ENCODE measurements around the gene LMTK3.
"Not testable (repeated sequence)": the region's sequence is repeated elsewhere in the genome, so short reads cannot be mapped to it uniquely, and the experiment has no call there.

Gene LMTK3

GRCh38 chr19:48506138-48506733 is 5.4 kb downstream of the LMTK3 start:
- DNase-seq (ENCODE audit: low spot score): no peak

GRCh38 chr19:48502350-48503018 is 9.2 kb downstream of the LMTK3 start:
- no peak for DNase-seq (ENCODE audit: low spot score)

- DNase-seq (ENCODE audit: low spot score): peak; percentile 57
Measured at GRCh38 chr19:48501494-48502349, 9.9 kb downstream of the LMTK3 start.

- DNase-seq (ENCODE audit: low spot score): no peak
Measured at GRCh38 chr19:48500830-48501493, 10.7 kb downstream of the LMTK3 start.

- no peak for DNase-seq (ENCODE audit: low spot score)
Measured at GRCh38 chr19:48499316-48500090, 12.1 kb downstream of the LMTK3 start.

DNA sequence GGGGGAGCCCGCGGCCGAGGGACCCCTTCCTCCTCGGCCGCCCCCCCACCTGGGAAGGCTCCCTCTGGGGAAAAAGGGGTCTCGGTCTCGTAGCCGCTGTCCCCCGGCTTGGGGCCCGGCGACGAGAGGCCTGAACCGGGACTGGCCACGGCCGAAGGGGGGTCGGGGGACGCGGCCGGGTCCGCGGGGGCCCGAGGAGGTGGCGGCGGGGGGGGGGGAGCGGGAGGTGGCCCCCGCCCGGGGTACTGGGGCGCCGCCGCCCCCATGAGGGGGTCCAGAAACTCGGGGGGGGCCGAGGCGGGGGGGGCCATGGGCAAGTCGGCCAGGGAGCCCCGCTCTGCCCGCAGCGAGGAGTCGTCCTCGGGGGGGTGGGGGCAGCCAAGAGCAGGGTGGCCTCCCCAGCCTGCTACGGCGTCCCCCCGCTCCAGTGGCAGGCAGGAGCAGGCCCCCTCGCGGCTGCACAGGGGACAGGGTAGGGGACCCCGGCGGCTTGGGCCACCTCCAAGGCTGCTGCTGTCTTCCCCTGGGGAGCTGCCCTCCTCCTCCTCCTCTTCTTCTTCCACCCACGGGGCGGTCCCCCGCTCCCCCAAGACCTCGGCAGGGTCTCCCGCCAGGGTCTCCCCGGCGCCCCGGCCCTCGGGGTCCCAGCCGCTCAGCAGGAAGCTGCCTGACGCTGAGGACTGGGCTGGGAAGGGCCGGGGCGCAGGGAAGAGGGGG is 12.9 kb downstream of the LMTK3 start:
- no peak for DNase-seq (ENCODE audit: low spot score)

GRCh38 chr19:48497728-48498594 is 13.7 kb downstream of the LMTK3 start:
- DNase-seq (ENCODE audit: low spot score): no peak

DNA sequence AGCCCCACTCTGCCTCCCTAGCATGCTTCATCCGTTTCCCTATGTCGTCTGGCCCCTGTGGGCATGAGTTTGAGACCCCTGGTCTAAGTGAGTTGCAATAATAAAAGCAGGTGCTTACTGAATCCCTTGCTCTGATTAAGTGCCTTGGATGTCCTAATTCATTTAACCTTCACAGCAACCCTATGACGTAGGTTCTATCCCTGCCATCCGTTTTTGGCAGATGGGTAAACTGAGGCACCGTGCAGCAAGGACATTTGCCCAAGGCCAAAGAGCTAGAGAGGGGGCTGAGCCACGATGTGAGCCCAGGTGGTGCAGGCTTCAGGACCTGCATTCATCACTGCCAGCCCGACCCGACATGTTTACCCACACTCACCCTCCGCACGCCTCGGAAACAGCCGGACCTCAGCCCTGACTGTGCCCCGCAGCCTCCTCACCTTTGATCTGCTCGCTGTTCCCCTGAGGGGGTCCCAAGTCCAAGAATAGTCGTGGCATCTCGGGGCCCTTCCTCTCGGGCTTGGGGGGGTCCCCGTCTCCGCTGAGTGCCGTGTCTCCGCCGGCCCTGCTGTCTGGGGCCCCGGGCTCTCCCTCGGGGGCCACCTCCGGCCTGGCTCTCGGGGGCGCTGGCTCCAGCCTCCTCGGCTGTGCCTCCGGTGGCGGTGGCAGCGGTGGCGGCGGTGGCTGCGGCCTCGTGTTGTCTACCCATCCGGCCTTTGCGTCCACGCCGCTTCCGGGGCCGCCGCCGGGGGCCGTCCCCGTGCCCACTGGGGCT is 14.5 kb downstream of the LMTK3 start:
- no peak for DNase-seq (ENCODE audit: low spot score)

- no peak for DNase-seq (ENCODE audit: low spot score)
Measured at GRCh38 chr19:48495396-48495795, 16.2 kb downstream of the LMTK3 start.

DNA sequence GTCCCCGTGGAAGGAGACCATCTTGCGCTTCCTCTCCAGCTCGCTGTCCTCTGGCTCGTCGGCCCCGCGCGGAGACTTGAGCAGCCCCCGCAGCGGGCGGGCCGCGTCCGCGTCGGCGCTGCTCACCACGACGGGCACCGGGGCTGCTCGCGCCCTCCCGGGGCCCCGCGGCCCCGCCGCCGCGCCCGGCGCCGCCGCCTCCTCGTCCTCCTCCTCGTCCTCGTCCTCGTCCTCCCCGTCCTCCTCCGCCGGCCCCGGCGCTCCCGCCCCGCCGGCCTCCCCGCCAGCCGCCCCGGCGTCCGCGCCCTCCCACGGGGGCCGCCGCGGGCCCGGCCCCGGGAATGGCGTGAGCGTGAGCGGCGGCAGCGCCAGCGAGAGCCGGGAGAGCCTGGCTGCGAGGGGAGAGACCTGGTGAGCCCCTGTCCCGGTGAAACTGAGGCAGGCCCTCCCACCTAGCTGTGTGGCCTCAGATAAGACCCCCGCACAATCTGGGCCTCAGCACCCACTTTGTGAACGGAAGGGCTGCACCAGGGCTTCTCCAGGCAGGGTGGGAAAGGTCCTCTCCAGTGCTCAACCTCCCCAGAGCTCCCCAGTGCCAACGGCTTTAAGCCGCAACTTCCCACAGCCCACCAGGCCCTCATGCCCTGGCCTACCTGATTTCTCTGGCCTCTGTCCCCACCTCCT is 17.8 kb downstream of the LMTK3 start:
- DNase-seq (ENCODE audit: low spot score): no peak

- DNase-seq (ENCODE audit: low spot score): peak; percentile 84
Measured at GRCh38 chr19:48492925-48493717, 18.5 kb downstream of the LMTK3 start.

- no peak for DNase-seq (ENCODE audit: low spot score)
Measured at GRCh38 chr19:48491793-48492123, 19.9 kb downstream of the LMTK3 start.

- DNase-seq (ENCODE audit: low spot score): no peak
Measured at GRCh38 chr19:48490981-48491792, 20.4 kb downstream of the LMTK3 start.

DNA sequence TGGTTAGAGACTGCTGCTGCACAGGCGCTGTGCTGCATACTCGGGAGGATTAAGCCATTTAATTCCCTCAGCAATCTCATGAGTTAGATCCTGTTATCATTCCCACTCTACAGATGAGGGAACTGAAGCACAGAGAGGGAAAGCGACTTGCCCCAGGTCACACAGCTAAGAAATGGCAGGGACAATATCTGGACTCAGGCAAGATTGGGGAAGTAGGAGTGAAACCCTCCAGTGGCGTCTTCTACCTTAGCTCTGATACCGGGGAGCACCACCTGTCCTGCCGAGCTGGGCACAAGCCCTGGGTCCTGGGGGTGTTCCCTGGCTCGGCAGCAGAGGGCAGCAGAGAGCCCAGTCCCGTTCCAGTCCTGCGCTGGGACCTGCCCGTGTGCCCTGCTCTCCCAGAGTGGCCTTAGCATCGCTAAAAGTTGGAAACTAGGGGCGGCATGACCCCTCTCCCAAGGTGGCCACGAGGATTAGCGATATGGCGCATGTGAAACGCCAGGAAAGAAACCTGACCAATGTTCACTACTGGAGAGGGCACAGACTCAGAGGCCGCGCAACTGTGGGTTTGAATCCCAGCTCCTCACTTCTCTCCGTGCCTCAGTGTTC is 21.9 kb downstream of the LMTK3 start:
- no peak for DNase-seq (ENCODE audit: low spot score)

DNA sequence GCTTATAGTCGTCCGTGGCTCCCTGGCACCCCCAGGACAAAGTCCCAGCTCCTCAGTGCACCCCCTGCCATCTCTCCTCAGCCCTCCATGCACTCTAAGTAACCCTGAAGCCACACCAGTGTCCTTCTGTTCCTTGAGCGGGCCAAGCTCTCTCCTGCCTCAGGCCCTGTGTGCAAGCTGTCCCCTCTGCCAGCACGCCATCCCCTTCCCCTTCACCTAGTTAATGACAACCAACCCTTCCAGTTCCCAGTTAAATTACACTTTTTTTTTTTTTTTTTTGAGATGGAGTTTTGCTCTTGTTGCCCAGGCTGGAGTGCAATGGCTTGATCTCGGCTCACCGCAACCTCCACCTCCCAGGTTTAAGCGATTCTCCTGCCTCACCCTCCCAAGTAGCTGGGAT is 23.2 kb downstream of the LMTK3 start:
- DNase-seq (ENCODE audit: low spot score): not testable (repeated sequence)

DNA sequence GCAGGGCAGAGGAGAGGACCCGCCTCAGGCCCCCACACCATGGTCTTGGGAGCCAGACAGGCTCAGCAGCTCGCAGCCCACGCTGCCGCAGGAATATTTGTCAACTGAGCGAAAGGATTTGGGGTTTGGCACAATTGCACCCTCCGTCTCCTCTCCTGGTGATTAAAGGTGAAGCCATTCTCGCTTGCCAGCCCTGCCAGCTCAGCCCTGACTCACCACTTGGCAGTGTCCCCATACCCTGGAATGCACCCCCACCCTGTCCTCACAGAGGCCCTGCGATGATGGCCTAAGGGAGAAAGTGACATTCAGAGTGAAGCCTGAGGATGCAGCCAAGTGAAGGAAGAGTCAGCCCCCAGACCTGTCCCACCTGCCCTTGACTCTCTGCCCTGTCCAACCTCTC is 23.7 kb downstream of the LMTK3 start:
- no peak for DNase-seq (ENCODE audit: low spot score)

- DNase-seq (ENCODE audit: low spot score): no peak
Measured at GRCh38 chr19:48487544-48487943, 24.1 kb downstream of the LMTK3 start.
